Pancreas (tissue), 10 donors: ENCODE data around the gene HAUS7. TPM values are rescaled to one million over a fixed set of nuclear protein-coding genes. Genes with fewer than 3 reads are reported as not detected.

ENCODE experiments used
- ATAC-seq, 4 donors: fragments of 200-7000 bp; cut with Tn5 transposase; one replicate each; pipeline versions ENCODE4 v1.8.0 to v1.9.1; 2020; ENCODE audit warnings: mild to moderate bottlenecking in 4 of 4, moderate library complexity in 4 of 4
- DNase-seq, 6 donors: peaks; one replicate each; pipeline ENCODE4 v3.0.0-alpha.2; 2020
- FAIRE-seq: peaks from 2 replicates; lab custom pipeline; 2012; peaks lifted over from hg19 to GRCh38; lab: Jason Lieb, UNC
- H3K27ac ChIP-seq, 4 donors: fragments of 200-600 bp; sonication (generic); 1 replicate in 3 of 4; 2 replicates in 1 of 4; pipeline versions ENCODE4 v1.5.0 to v1.8.0; 2020
- H3K27me3 ChIP-seq, 4 donors: fragments of 200-600 bp; one replicate each; pipeline ENCODE4 v1.8.0; 2021
- H3K36me3 ChIP-seq, 3 donors: fragments of 200-600 bp; sonication (generic) in 1 of 3; one replicate each; pipeline versions ENCODE4 v1.5.0 to v1.8.0; 2020 to 2021
- H3K4me1 ChIP-seq, 3 donors: fragments of 200-600 bp; one replicate each; pipeline ENCODE4 v1.8.0; 2021
- H3K4me3 ChIP-seq, 4 donors: fragments of 200-600 bp; sonication (generic) in 2 of 4; one replicate each; pipeline versions ENCODE4 v1.5.0 to v1.8.0; 2020 to 2021
- H3K9me3 ChIP-seq, 4 donors: fragments of 200-600 bp; one replicate each; pipeline ENCODE4 v1.8.0; 2021
- WGBS, 2 donors: extraction: QIAGEN DNeasy Blood & Tissue Kit; methylation state at CpG; one replicate each; pipeline ENCODE4 v1.1.7; 2013; 5-methylcytosine and 5-hydroxymethylcytosine counted together
- intact Hi-C, 3 donors: fragments of 100-400 bp; cut with DNase I; formaldehyde crosslinking; loops; one replicate each; pipeline versions ENCODE4 v1.11.1 to v1.14.2; 2022
- polyA plus RNA-seq, 2 donors: library from polyadenylated mRNA; stranded (reverse); fragments of 200-250 nt; gene quantifications; one replicate each; pipeline ENCODE4 v1.2.3, GENCODE V29; 2013
- total RNA-seq, 6 donors: library from RNA; stranded (reverse); fragmentation: NEBNext Ultra II Directional in 4 of 6; extraction: Animal tissue kit (Norgen Biotek cat#: 25700) in 4 of 6; gene quantifications; one replicate each; pipeline versions ENCODE4 v1.2.1 to v1.2.4, GENCODE V29; 2021 to 2023
- TF ChIP-seq, protein P1 (sequence below), 4 donors: fragments of 200-600 bp; sonication (generic) in 3 of 4; IDR thresholded peaks; one replicate each; pipeline versions ENCODE4 v1.5.0 to v1.8.0; 2021; ENCODE audit warnings: antibody characterized with exemption in 4 of 4
- donor health status: healthy with polysubstance abuse.
- donor health status: DM: no; HTN: no; CAD: no; lungs with moderate emphysema.
- donor health status: DM: no; HTN: no; CAD: no.
- donor health status: control.
- donor health status: control.
- donor health status: Bipolar disorder and iron deficiency.
- donor health status: DM: yes; HTN: yes; CAD: no.
- donor health status: DM: no; HTN: no; CAD: no.
- donor health status: DM: no; HTN: no; CAD: no.
- donor health status: DM: yes; HTN: yes; CAD: no.

Gene HAUS7
- total and polyA plus RNA-seq, 8 donors = 4.9 to 44.1 (median 9.5) TPM

DNA sequence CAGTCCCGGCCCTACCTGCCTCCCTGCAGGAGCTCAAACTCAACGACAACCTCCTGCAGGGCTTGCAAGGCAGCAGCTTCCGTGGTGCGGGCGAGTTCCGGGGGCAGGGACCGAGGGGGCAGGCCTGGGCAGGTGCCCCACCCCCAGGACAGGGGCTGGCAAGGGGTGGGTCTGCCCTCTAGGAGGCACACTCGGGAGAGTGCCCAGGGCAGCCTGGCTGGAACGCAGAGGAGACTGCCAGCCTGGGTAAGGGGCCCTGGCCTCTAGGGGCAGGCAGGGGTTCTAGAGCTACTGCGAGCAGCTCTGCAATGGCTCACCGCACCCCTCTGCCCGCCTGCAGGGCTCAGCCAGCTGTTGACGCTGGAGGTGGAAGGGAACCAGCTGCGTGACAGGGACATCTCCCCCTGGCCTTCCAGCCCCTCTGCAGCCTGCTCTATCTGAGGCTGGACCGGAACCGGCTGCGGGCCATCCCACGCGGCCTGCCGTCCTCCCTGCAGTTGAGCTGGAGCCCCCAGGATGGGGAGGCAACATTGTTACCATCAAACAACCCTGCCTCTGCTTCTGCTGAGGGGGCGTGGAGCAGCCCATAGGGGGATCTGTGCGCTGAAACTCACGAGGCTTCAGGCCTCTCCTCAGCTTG is 12.1 kb upstream of the HAUS7 start:
- intact Hi-C loops = no loop called here
- DNase-seq (no peak), ATAC-seq (no peak), FAIRE-seq (no peak)
- Histone ChIP-seq H3K36me3 (no peaks in the 10 kb centered on the region), H3K4me1 (no peaks in the 10 kb centered on the region), H3K9me3 (no peaks in the 10 kb centered on the region), H3K27ac (no peak overlapping the region), H3K27me3 (no peaks in the 10 kb centered on the region), H3K4me3 (no peak overlapping the region)
- WGBS, 2 donors = 82 to 88% methylated on average over 22 to 23 of the region's 23 CpGs
- TF ChIP-seq, protein P1, sequence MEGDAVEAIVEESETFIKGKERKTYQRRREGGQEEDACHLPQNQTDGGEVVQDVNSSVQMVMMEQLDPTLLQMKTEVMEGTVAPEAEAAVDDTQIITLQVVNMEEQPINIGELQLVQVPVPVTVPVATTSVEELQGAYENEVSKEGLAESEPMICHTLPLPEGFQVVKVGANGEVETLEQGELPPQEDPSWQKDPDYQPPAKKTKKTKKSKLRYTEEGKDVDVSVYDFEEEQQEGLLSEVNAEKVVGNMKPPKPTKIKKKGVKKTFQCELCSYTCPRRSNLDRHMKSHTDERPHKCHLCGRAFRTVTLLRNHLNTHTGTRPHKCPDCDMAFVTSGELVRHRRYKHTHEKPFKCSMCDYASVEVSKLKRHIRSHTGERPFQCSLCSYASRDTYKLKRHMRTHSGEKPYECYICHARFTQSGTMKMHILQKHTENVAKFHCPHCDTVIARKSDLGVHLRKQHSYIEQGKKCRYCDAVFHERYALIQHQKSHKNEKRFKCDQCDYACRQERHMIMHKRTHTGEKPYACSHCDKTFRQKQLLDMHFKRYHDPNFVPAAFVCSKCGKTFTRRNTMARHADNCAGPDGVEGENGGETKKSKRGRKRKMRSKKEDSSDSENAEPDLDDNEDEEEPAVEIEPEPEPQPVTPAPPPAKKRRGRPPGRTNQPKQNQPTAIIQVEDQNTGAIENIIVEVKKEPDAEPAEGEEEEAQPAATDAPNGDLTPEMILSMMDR (IDR thresholded peaks at IDR 0.05) = no peak

DNA sequence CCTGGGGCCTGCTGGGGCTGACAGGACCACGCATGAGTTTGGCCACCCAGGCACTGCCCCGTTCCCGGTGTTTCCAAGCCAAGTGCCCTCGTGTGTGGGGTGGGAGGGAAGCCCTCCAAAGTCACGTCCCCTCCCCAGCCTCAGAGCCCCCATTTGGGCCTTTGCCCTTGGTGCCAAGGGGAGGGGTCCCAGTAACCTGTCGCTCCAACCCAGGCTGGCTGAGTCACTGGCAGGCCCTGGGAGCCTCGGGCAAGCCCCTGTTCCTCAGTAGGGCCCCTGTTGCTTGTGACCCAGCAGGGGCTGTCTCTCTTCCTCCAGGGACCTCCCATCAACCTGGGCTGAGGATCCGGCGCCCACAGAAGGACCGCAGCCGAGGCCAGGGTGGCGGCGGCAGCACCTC is 10.7 kb upstream of the HAUS7 start:
- TF ChIP-seq, protein P1 (IDR thresholded peaks at IDR 0.05) = no peak
- ATAC-seq = no peak
- no peak for FAIRE-seq
- no peaks in the 10 kb centered on the region for H3K36me3 ChIP-seq
- H3K9me3 ChIP-seq = no peaks in the 10 kb centered on the region
- no peak overlapping the region for H3K4me3 ChIP-seq
- no peak for DNase-seq
- no peak overlapping the region for H3K27ac ChIP-seq
- intact Hi-C loops = no loop called here
- 88 to 90% methylated on average over 13 of the region's 13 CpGs for WGBS, 2 donors
- no peaks in the 10 kb centered on the region for H3K27me3 ChIP-seq
- no peaks in the 10 kb centered on the region for H3K4me1 ChIP-seq

DNA sequence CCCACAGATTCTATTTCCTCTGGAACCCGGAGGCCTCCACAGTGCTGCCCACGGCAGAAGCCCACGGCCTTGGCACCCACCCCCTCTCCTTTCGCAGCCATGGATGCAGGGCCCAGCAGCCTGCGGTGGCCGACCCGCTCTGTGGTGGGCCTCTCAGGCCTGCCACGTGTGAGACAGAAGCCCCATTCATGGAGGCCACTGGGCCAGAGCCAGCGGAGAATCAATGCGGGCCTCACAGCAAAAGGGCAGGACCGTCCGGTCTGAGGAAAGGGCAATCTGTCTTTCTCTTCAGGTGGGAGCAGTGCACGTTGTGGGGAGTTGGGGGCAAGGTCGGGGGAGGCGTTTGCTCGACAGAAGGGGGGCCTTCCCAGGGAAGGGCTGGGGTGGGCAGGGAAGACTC is 8.4 kb upstream of the HAUS7 start:
- intact Hi-C loops = no loop called here
- no peak for FAIRE-seq
- ATAC-seq = no peak
- no peak for DNase-seq
- no peaks in the 10 kb centered on the region for H3K36me3 ChIP-seq
- WGBS, 2 donors = 46 to 55% methylated on average over 16 of the region's 16 CpGs
- no peaks in the 10 kb centered on the region for H3K4me1 ChIP-seq
- no peak overlapping the region for H3K4me3 ChIP-seq
- TF ChIP-seq, protein P1 (IDR thresholded peaks at IDR 0.05) = no peak
- no peaks in the 10 kb centered on the region for H3K27me3 ChIP-seq
- H3K27ac ChIP-seq = no peak overlapping the region
- H3K9me3 ChIP-seq = no peaks in the 10 kb centered on the region

DNA sequence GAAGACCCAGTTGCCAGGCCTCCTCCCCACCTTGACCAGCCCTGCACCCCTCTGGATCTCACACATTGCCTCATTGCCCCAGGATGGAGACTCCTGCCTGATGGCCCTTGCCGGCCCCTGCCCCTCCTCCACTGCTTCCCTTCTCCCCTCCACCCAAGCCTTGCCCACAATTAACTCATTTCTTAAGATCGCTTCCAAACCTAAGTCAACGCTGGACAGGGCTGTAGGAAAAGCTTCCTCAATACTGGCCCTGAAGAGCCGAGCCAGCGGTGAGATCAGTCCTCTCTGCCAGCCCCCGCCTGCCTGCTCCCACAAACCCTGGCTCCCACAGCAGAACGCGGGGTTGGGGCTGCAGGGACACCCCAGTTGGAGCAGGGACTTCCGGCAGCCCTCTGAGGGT is 7.5 kb upstream of the HAUS7 start:
- no peak for DNase-seq
- Histone ChIP-seq H3K36me3 (no peaks in the 10 kb centered on the region), H3K9me3 (no peaks in the 10 kb centered on the region), H3K4me3 (no peak overlapping the region), H3K4me1 (no peaks in the 10 kb centered on the region), H3K27me3 (no peaks in the 10 kb centered on the region), H3K27ac (no peak overlapping the region)
- intact Hi-C loops = no loop called here
- no peak for ATAC-seq
- TF ChIP-seq, protein P1 (IDR thresholded peaks at IDR 0.05) = no peak
- FAIRE-seq = no peak
- 72 to 81% methylated on average over 9 of the region's 9 CpGs for WGBS, 2 donors

DNA sequence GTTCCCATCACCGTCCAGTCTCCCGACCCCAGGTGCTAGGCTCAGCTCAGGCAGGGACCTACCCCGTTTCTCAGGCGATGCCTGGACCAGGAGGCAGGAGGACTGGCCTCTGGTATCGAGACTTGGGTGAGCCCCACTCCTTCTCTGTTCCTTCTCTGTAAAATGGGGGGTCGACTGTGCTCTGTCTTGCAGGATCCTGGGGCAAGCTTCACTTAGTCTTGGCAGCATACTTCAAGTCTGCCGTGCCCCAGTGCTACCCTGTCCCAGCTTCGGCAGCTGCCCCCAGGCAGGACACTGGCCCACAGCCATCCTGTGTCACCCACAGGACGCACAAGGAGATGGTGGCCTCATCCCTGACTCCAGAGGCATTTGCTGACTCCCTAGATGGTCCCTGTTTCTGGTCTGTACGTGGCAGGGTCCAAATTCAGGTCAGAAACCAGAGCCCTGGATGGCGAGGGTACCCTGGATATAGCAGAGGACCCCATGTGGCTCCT is 7.0 kb upstream of the HAUS7 start:
- no peaks in the 10 kb centered on the region for H3K36me3 ChIP-seq
- no peak overlapping the region for H3K27ac ChIP-seq
- H3K4me1 ChIP-seq = no peaks in the 10 kb centered on the region
- no peak for FAIRE-seq
- intact Hi-C loops = no loop called here
- TF ChIP-seq, protein P1 (IDR thresholded peaks at IDR 0.05) = no peak
- H3K4me3 ChIP-seq = no peak overlapping the region
- DNase-seq = no peak
- no peaks in the 10 kb centered on the region for H3K27me3 ChIP-seq
- H3K9me3 ChIP-seq = no peaks in the 10 kb centered on the region
- ATAC-seq = no peak
- 57 to 62% methylated on average over 9 to 11 of the region's 11 CpGs for WGBS, 2 donors
